Hepatocyte (in vitro differentiated cells): ENCODE results near the gene CFAP65. TPM values are rescaled to one million over a fixed set of nuclear protein-coding genes. Genes with fewer than 3 reads are reported as not detected.

ENCODE experiments used
- DNase-seq: peaks from one replicate; pipeline ENCODE4 v3.0.0-alpha.2; 2016; ENCODE audit warnings: low spot score
- H2AFZ ChIP-seq: fragments of 200-600 bp; sonication (generic); 2 replicates; pipeline ENCODE4 v1.6.0; 2016; ENCODE audit warnings: antibody characterized with exemption, mild to moderate bottlenecking
- H3K27ac ChIP-seq: fragments of 200-600 bp; sonication (generic); 2 replicates; pipeline ENCODE4 v1.5.1; 2016; ENCODE audit warnings: mild to moderate bottlenecking
- H3K27me3 ChIP-seq: fragments of 200-600 bp; sonication (generic); 2 replicates; pipeline ENCODE4 v1.6.1; 2016
- H3K36me3 ChIP-seq: fragments of 200-600 bp; sonication (generic); replicated peaks from 2 replicates; pipeline ENCODE4 v1.5.1; 2016; ENCODE audit warnings: low read depth; ENCODE audit not compliant: insufficient read depth
- H3K4me1 ChIP-seq: fragments of 200-600 bp; sonication (generic); 2 replicates; pipeline ENCODE4 v1.5.1; 2016; ENCODE audit warnings: mild to moderate bottlenecking, moderate library complexity; ENCODE audit not compliant: insufficient read depth
- H3K4me2 ChIP-seq: fragments of 200-600 bp; sonication (generic); 2 replicates; pipeline ENCODE4 v1.6.0; 2016
- H3K4me3 ChIP-seq: fragments of 200-600 bp; sonication (generic); 2 replicates; pipeline ENCODE4 v1.5.1; 2016; ENCODE audit warnings: mild to moderate bottlenecking
- H3K79me2 ChIP-seq: fragments of 200-600 bp; sonication (generic); 2 replicates; pipeline ENCODE4 v1.6.0; 2017; ENCODE audit warnings: mild to moderate bottlenecking
- H3K9me2 ChIP-seq: fragments of 200-600 bp; sonication (generic); replicated peaks from 2 replicates; pipeline ENCODE4 v1.6.0; 2017; ENCODE audit warnings: mild to moderate bottlenecking; ENCODE audit not compliant: insufficient read depth
- H3K9me3 ChIP-seq: fragments of 200-600 bp; sonication (generic); 2 replicates; pipeline ENCODE4 v1.5.1; 2016; ENCODE audit warnings: low read depth, mild to moderate bottlenecking
- H4K20me1 ChIP-seq: fragments of 200-600 bp; sonication (generic); 2 replicates; pipeline ENCODE4 v1.6.0; 2016; ENCODE audit warnings: mild to moderate bottlenecking; ENCODE audit not compliant: insufficient read depth, poor library complexity, severe bottlenecking
- EZH2 ChIP-seq: fragments of 200-600 bp; sonication (generic); IDR thresholded peaks from 2 replicates; pipeline ENCODE4 v1.6.1; 2016; ENCODE audit warnings: antibody characterized with exemption, mild to moderate bottlenecking, borderline replicate concordance
- EZH2phosphoT487 ChIP-seq: fragments of 200-600 bp; sonication (generic); IDR thresholded peaks from one replicate; pipeline ENCODE4 v1.6.1; 2018; ENCODE audit warnings: antibody characterized with exemption, mild to moderate bottlenecking, low read depth, moderate library complexity; ENCODE audit not compliant: unreplicated experiment, severe bottlenecking
- WGBS: methylation state at CpG from one replicate; pipeline ENCODE4 v1.1.6; 2016; ENCODE audit warnings: low lambda C conversion rate; ENCODE audit errors: missing lambda C conversion rate; 5-methylcytosine and 5-hydroxymethylcytosine counted together
- polyA plus RNA-seq: library from polyadenylated mRNA; unstranded; fragments of >200 nt; fragmentation: Nextera tagmentation; extraction: Ambion mirVana; gene quantifications from 2 replicates; pipeline ENCODE4 v1.2.1, GENCODE V29; 2016
- total RNA-seq: library from RNA; depleted of rRNA; stranded (reverse); fragments of >200 nt; gene quantifications from 2 replicates; pipeline ENCODE4 v1.2.3, GENCODE V29; 2014
- TF ChIP-seq, protein P1 (sequence below): fragments of 200-600 bp; sonication (generic); IDR thresholded peaks from 2 replicates; pipeline ENCODE4 v1.5.1; 2016; ENCODE audit warnings: antibody characterized with exemption, mild to moderate bottlenecking; ENCODE audit not compliant: poor library complexity

The CFAP65 gene
- total and polyA plus RNA-seq, 2 experiments from 2014 or later: 0.03 to 0.05 TPM

GRCh38 chr2:219021591-219021990, 19.7 kb downstream of the CFAP65 start:
- Histone ChIP-seq H3K4me1 (no peaks in the 10 kb centered on the region), H3K36me3 (no peaks in the 10 kb centered on the region), H4K20me1 (no peaks in the 10 kb centered on the region), H2AFZ (no peak overlapping the region), H3K27me3 (no peaks in the 10 kb centered on the region), H3K4me3 (no peak overlapping the region), H3K4me2 (no peak overlapping the region), H3K79me2 (no peaks in the 10 kb centered on the region), H3K27ac (no peak overlapping the region), H3K9me3 (no peaks in the 10 kb centered on the region), H3K9me2 (no peaks in the 10 kb centered on the region)
- 75% methylated on average over 9 of the region's 9 CpGs for WGBS
- TF ChIP-seq EZH2: no peak
- TF ChIP-seq EZH2phosphoT487: no peak
- TF ChIP-seq, protein P1, sequence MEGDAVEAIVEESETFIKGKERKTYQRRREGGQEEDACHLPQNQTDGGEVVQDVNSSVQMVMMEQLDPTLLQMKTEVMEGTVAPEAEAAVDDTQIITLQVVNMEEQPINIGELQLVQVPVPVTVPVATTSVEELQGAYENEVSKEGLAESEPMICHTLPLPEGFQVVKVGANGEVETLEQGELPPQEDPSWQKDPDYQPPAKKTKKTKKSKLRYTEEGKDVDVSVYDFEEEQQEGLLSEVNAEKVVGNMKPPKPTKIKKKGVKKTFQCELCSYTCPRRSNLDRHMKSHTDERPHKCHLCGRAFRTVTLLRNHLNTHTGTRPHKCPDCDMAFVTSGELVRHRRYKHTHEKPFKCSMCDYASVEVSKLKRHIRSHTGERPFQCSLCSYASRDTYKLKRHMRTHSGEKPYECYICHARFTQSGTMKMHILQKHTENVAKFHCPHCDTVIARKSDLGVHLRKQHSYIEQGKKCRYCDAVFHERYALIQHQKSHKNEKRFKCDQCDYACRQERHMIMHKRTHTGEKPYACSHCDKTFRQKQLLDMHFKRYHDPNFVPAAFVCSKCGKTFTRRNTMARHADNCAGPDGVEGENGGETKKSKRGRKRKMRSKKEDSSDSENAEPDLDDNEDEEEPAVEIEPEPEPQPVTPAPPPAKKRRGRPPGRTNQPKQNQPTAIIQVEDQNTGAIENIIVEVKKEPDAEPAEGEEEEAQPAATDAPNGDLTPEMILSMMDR: no peak
- no peak for DNase-seq

DNA sequence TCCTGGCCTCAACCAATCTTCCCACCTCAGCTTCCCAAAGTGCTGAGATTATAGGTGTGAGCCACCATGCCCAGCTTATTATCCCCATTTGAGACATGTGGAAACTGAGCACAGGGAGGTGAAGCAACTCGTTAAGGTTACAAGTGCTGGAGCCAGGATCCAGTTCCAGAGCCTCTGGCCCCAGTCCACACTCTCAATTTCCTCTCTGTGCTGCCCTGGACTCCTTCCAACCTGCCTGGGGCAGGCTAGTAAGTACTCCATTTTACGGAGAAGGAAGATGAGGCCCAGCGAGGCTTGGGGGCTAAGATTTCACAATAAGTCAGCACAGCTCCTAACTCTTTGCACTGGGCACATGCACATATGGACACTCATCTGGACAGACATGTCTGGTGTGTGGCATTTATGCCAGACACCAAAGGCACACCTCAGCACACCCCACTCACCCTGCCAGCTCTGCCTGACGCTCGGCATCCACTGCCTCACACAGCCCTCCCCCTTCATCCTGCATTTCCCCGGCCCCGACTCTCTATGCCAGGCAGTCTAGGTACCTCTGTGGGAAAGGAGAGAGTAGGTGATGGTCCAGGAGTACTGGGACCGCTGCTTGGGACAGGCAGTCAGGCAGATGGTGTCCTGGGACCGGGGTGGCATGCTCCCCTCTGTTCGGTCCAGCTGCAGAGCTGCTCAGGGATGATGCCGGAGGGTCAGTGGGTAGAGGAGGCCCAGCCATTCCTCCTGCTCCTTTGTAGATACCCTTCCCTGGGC, 20.5 kb downstream of the CFAP65 start:
- no peak overlapping the region for H2AFZ ChIP-seq
- H3K79me2 ChIP-seq: no peaks in the 10 kb centered on the region
- H3K4me1 ChIP-seq: no peaks in the 10 kb centered on the region
- no peak overlapping the region for H3K4me3 ChIP-seq
- WGBS: 73% methylated on average over 11 of the region's 11 CpGs
- no peaks in the 10 kb centered on the region for H3K27me3 ChIP-seq
- H3K9me3 ChIP-seq: no peaks in the 10 kb centered on the region
- H3K36me3 ChIP-seq: no peaks in the 10 kb centered on the region
- H4K20me1 ChIP-seq: no peaks in the 10 kb centered on the region
- no peak for DNase-seq
- H3K4me2 ChIP-seq: no peak overlapping the region
- TF ChIP-seq, protein P1: no peak
- TF ChIP-seq EZH2: no peak
- H3K9me2 ChIP-seq: no peaks in the 10 kb centered on the region
- H3K27ac ChIP-seq: no peak overlapping the region

GRCh38 chr2:219019436-219019835, 21.9 kb downstream of the CFAP65 start:
- no peak for TF ChIP-seq EZH2phosphoT487
- Histone ChIP-seq H3K4me1 (no peaks in the 10 kb centered on the region), H2AFZ (no peak overlapping the region), H3K9me3 (no peaks in the 10 kb centered on the region), H3K9me2 (no peaks in the 10 kb centered on the region), H4K20me1 (no peaks in the 10 kb centered on the region), H3K27me3 (no peaks in the 10 kb centered on the region), H3K79me2 (no peaks in the 10 kb centered on the region), H3K4me3 (no peak overlapping the region), H3K4me2 (no peak overlapping the region), H3K36me3 (no peaks in the 10 kb centered on the region), H3K27ac (no peak overlapping the region)
- no peak for DNase-seq
- WGBS: 86% methylated on average over 6 of the region's 6 CpGs

DNA sequence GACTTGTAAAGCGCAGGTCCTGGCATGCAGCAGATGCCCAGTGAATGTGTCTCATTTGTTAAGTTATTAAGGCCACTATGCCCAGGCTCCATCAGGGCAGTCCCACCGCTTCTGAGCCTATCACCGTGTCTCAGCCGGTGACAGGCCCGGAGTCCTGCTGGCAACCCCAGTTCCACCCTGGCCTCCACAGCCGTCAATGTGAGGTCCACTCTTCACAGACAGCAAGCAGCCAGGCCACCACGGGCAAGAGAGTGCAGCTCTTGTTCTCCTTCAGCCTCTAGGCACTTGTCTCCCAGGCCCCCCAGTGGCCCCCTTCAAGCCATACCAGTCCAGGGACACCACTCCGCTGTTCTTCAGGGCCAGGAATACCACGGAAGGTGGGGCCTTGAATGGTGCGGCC, 22.6 kb downstream of the CFAP65 start:
- Histone ChIP-seq H3K27me3 (no peaks in the 10 kb centered on the region), H2AFZ (no peak overlapping the region), H3K27ac (no peak overlapping the region), H3K4me1 (no peaks in the 10 kb centered on the region), H3K4me2 (no peak overlapping the region), H3K9me2 (no peaks in the 10 kb centered on the region), H3K36me3 (no peaks in the 10 kb centered on the region), H3K79me2 (no peaks in the 10 kb centered on the region), H4K20me1 (no peaks in the 10 kb centered on the region), H3K4me3 (no peak overlapping the region), H3K9me3 (no peaks in the 10 kb centered on the region)
- TF ChIP-seq, protein P1: no peak
- TF ChIP-seq EZH2phosphoT487 (no peak), EZH2 (no peak)
- DNase-seq: no peak
- WGBS: 93% methylated on average over 10 of the region's 10 CpGs
